SU-DHL-6 (cell line): ENCODE data around the gene TCF12.

ENCODE experiments used
- CTCF ChIP-seq: fragments of 200-600 bp; sonication (generic); IDR thresholded peaks from one replicate; pipeline ENCODE4 v1.5.1; 2017; ENCODE audit warnings: antibody characterized with exemption, mild to moderate bottlenecking, low read length, moderate library complexity; ENCODE audit not compliant: insufficient read depth, poor library complexity, severe bottlenecking
- EZH2phosphoT487 ChIP-seq: fragments of 200-600 bp; sonication (generic), shearing (Covaris generic); conservative IDR thresholded peaks from 2 replicates; pipeline ENCODE4 v1.6.1; 2018; ENCODE audit warnings: mild to moderate bottlenecking, antibody characterized with exemption, low read length, moderate library complexity, mixed read lengths

- no peak for TF ChIP-seq CTCF
- no peak for TF ChIP-seq EZH2phosphoT487
Measured at GRCh38 chr15:57290826-57291225, 372.4 kb downstream of the TCF12 start.
